ENCODE data around the gene ADH4.
"Not testable (repeated sequence)": the region's sequence is repeated elsewhere in the genome, so short reads cannot be mapped to it uniquely, and the experiment has no call there.

ADH4 gene

GRCh38 chr4:99144070-99144469 lies at the start of gene ADH4:
Gene ADH4, minus strand, starts transcription at chr4:99144297. Its CDS starts 75 bp downstream, at chr4:99144222.
- H3K36me3 ChIP-seq = no peaks in the 10 kb centered on the region
- H3K4me2 ChIP-seq = no peak within 1 kb of the TSS
- no peak within 1 kb of the TSS for H3K9ac ChIP-seq
- H3K27ac ChIP-seq = no peak within 1 kb of the TSS
- TF ChIP-seq Cebpa-rat (IDR thresholded peaks at IDR 0.05) = no peak
- no peaks in the 10 kb centered on the region for H3K4me1 ChIP-seq
- H3K4me3 ChIP-seq = no peak within 1 kb of the TSS
- no peaks in the 10 kb centered on the region for H3K27me3 ChIP-seq
- H4K20me1 ChIP-seq = no peaks in the 10 kb centered on the region
- H3K9me3 ChIP-seq = no peaks in the 10 kb centered on the region

DNA sequence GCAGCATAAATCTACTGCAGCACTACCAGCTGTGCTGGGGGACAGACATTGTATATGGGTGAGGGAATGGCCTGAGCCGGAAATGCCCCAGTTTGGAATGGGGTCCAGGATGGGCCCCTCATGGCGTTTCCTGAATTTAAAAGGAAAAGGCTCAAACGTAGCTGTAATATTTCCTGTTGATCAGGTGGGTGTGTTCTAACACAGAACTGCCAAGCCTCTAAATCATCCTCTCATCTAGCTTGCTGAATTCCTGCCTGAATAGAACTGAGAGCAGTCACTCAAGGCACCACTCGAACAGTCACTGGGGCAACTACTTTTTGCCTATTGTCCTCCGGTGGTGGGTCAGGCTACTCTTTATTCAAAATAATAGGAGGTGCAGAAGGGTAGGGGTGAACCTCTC lies 46.2 kb upstream of the ADH4 start:
- H3K9me3 ChIP-seq = peaks cover 43% of the 10 kb centered on the region
- no peak overlapping the region for H3K9ac ChIP-seq
- H3K4me1 ChIP-seq = no peaks in the 10 kb centered on the region
- no peaks in the 10 kb centered on the region for H3K27me3 ChIP-seq
- H3K27ac ChIP-seq = no peak overlapping the region
- no peaks in the 10 kb centered on the region for H4K20me1 ChIP-seq
- H3K4me3 ChIP-seq = no peak overlapping the region
- H3K36me3 ChIP-seq = no peaks in the 10 kb centered on the region
- TF ChIP-seq Cebpa-rat (IDR thresholded peaks at IDR 0.05) = no peak
- no peak overlapping the region for H3K4me2 ChIP-seq

DNA sequence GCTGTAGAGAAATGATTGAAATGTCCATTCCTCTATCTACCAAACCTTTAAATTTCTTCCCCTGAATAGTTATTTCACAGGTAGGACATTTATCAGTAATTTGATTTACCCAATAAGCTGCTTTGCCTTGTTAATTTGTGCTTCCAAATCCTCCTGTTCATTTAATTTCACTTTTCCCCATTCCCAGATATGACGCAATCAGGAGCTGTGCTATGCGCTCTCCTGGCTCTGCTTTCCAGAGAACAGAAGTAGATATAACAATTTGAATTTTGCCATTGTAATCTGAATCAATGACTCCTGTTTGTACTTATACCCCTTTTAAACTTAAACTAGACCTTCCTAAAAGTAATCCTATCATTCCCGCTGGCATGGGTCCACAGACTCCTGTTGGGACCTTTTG lies 45.8 kb upstream of the ADH4 start:
- H3K4me3 ChIP-seq, H3K4me2 ChIP-seq, H3K27ac ChIP-seq, H3K27me3 ChIP-seq, H3K4me1 ChIP-seq, H4K20me1 ChIP-seq, H3K9ac ChIP-seq, H3K36me3 ChIP-seq: not testable (repeated sequence)
- peaks cover 46% of the 10 kb centered on the region for H3K9me3 ChIP-seq

- Histone ChIP-seq H3K9ac (no peak overlapping the region), H3K36me3 (no peaks in the 10 kb centered on the region), H3K4me3 (no peak overlapping the region), H3K9me3 (peaks cover 27% of the 10 kb centered on the region), H3K27ac (no peak overlapping the region), H3K4me2 (no peak overlapping the region), H3K4me1 (no peaks in the 10 kb centered on the region), H4K20me1 (no peaks in the 10 kb centered on the region), H3K27me3 (no peaks in the 10 kb centered on the region)
- TF ChIP-seq Cebpa-rat (IDR thresholded peaks at IDR 0.05) = no peak
These were observed 41.9 kb upstream of the ADH4 start for GRCh38 chr4:99186029-99186428.

- Histone ChIP-seq H3K27me3 (no peaks in the 10 kb centered on the region), H3K9me3 (peaks cover 24% of the 10 kb centered on the region), H3K36me3 (no peaks in the 10 kb centered on the region), H3K4me1 (no peaks in the 10 kb centered on the region), H3K9ac (no peak overlapping the region), H3K4me2 (no peak overlapping the region), H3K4me3 (no peak overlapping the region), H4K20me1 (no peaks in the 10 kb centered on the region), H3K27ac (no peak overlapping the region)
- TF ChIP-seq Cebpa-rat (IDR thresholded peaks at IDR 0.05) = no peak
These were observed 41.5 kb upstream of the ADH4 start for GRCh38 chr4:99185581-99185980.

DNA sequence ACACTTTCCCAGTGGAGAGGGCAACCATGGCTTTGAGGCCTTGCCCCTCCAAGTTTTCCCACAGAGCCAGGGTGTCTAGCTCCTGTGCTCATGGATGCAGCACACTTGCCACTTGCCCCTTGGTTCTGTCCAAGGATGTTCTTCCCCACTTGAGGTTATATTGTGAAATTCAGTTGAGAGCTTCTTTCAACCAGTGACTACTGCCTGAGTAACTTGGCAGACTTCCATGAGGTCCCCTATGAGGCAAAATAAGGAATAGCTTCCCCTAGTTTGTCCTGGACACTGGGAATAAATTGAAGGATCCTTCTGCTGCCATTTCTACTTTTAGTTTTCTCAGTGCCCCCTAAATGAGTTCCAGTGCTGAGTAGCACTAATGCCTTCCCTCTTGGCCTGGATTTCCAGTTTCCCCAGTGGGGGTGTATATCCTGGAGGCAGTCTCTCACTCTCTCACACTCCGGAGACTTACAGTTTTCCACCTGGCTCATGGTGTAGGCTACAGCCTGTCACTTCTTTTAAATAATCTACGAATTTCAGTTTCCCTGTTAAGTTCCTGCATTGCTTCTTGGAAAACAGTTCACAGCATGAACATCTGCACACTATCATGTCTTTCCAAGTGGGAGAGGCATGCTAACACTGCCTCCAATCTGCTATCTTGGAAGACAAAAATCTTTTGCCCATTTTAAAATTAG lies 36.4 kb upstream of the ADH4 start:
- Histone ChIP-seq H3K27ac (no peak overlapping the region), H3K36me3 (no peaks in the 10 kb centered on the region), H3K4me1 (no peaks in the 10 kb centered on the region), H4K20me1 (no peaks in the 10 kb centered on the region), H3K4me2 (no peak overlapping the region), H3K4me3 (no peak overlapping the region), H3K9me3 (peaks cover 5% of the 10 kb centered on the region; the same call in 1 of the 2 replicates), H3K27me3 (no peaks in the 10 kb centered on the region), H3K9ac (no peak overlapping the region)
- no peak for TF ChIP-seq Cebpa-rat (IDR thresholded peaks at IDR 0.05)

- Histone ChIP-seq H3K4me1 (no peaks in the 10 kb centered on the region), H3K4me3 (no peak overlapping the region), H3K9ac (no peak overlapping the region), H3K9me3 (no peaks in the 10 kb centered on the region), H4K20me1 (no peaks in the 10 kb centered on the region), H3K36me3 (no peaks in the 10 kb centered on the region), H3K27ac (no peak overlapping the region), H3K4me2 (no peak overlapping the region), H3K27me3 (no peaks in the 10 kb centered on the region)
- TF ChIP-seq Cebpa-rat (IDR thresholded peaks at IDR 0.05) = no peak
These were observed 35.5 kb upstream of the ADH4 start for GRCh38 chr4:99179626-99180025.

- no peak overlapping the region for H3K4me3 ChIP-seq
- H3K36me3 ChIP-seq = no peaks in the 10 kb centered on the region
- H4K20me1 ChIP-seq = no peaks in the 10 kb centered on the region
- no peaks in the 10 kb centered on the region for H3K27me3 ChIP-seq
- no peak for TF ChIP-seq Cebpa-rat (IDR thresholded peaks at IDR 0.05)
- no peak overlapping the region for H3K27ac ChIP-seq
- no peaks in the 10 kb centered on the region for H3K9me3 ChIP-seq
- no peak overlapping the region for H3K9ac ChIP-seq
- H3K4me1 ChIP-seq = no peaks in the 10 kb centered on the region
- H3K4me2 ChIP-seq = no peak overlapping the region
These were observed 35.1 kb upstream of the ADH4 start for GRCh38 chr4:99179178-99179577.

DNA sequence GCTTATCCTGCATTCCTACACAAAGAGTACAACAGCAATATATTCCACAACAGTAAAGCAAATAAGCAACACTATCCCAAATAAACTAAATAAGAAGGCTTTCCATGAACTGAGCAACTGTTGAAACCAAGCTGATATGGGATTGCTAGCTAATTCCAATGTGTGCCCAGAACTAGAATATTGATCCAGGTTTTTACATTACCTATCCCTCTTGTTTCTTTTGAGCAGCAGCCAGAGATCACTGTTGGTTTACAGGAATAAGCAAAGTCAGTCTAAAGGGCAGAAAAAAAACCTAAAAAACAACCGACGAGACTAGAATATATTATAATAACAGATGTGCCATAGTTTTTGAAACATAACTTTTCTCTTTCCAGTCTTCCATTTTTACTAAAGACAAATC lies 22.4 kb upstream of the ADH4 start:
- H3K9ac ChIP-seq = no peak overlapping the region
- no peaks in the 10 kb centered on the region for H3K9me3 ChIP-seq
- TF ChIP-seq Cebpa-rat (IDR thresholded peaks at IDR 0.05) = no peak
- H3K27me3 ChIP-seq = no peaks in the 10 kb centered on the region
- H4K20me1 ChIP-seq = no peaks in the 10 kb centered on the region
- H3K4me1 ChIP-seq = no peaks in the 10 kb centered on the region
- no peak overlapping the region for H3K4me2 ChIP-seq
- H3K4me3 ChIP-seq = no peak overlapping the region
- no peak overlapping the region for H3K27ac ChIP-seq
- H3K36me3 ChIP-seq = no peaks in the 10 kb centered on the region

GRCh38 chr4:99165978-99166377 lies 21.9 kb upstream of the ADH4 start:
- Histone ChIP-seq H4K20me1 (no peaks in the 10 kb centered on the region), H3K36me3 (no peaks in the 10 kb centered on the region), H3K9me3 (no peaks in the 10 kb centered on the region), H3K4me2 (no peak overlapping the region), H3K27ac (no peak overlapping the region), H3K4me3 (no peak overlapping the region), H3K9ac (no peak overlapping the region), H3K27me3 (no peaks in the 10 kb centered on the region), H3K4me1 (no peaks in the 10 kb centered on the region)
- TF ChIP-seq Cebpa-rat (IDR thresholded peaks at IDR 0.05) = no peak
